Panc1 (cell line): Measurements from ENCODE around the gene RNF182. TPM values are rescaled to one million over a fixed set of nuclear protein-coding genes. Genes with fewer than 3 reads are reported as not detected.

Experiments used
- ATAC-seq: fragments of 200-7000 bp; cut with Tn5 transposase; 2 replicates; pipeline ENCODE4 v1.9.1; 2020; ENCODE audit warnings: mild to moderate bottlenecking, moderate library complexity
- BruUV-seq: library from RNA; stranded (reverse); fragments of 400-500 nt; replicated peaks from 2 replicates; lab custom pipeline; 2021; lab: Mats Ljungman, UMichigan
- CTCF ChIA-PET: fragments of 300-600 bp; sonication (Branson Sonifier 250); formaldehyde crosslinking; loops from one replicate; lab custom pipeline; 2022; ENCODE audit warnings: antibody characterized with exemption; lab: Charles Lee
- POLR2A ChIA-PET: fragments of 300-600 bp; sonication (Branson Sonifier 250); formaldehyde crosslinking; loops from one replicate; lab custom pipeline; 2022; ENCODE audit warnings: antibody characterized with exemption; lab: Charles Lee
- DNase-seq: peaks from one replicate; pipeline ENCODE4 v3.0.0-alpha.2; 2010; ENCODE audit warnings: low read depth, low spot score
- H3K27ac ChIP-seq: 2 replicates; pipeline ENCODE4 v1.5.1; 2011; ENCODE audit warnings: mild to moderate bottlenecking, low read length, inconsistent platforms
- H3K27me3 ChIP-seq: fragments of 200-500 bp; sonication (Bioruptor generic); 2 replicates; pipeline ENCODE4 v1.6.0; 2014; ENCODE audit warnings: low read length, inconsistent platforms; ENCODE audit not compliant: control insufficient read depth, insufficient read depth
- H3K36me3 ChIP-seq: fragments of 200-500 bp; sonication (Bioruptor generic); 2 replicates; pipeline ENCODE4 v1.5.1; 2014; ENCODE audit warnings: inconsistent platforms, mild to moderate bottlenecking, low read length, moderate library complexity; ENCODE audit not compliant: control insufficient read depth, insufficient read depth
- H3K4me1 ChIP-seq: 2 replicates; pipeline ENCODE4 v1.5.1; 2011; ENCODE audit warnings: inconsistent platforms, mild to moderate bottlenecking, low read length, moderate library complexity; ENCODE audit not compliant: control insufficient read depth, insufficient read depth
- H3K4me3 ChIP-seq, 2 experiments: 2 replicates each; pipeline ENCODE4 v1.5.1; 2011 to 2012; ENCODE audit warnings: low read depth in 2 of 2, low read length in 2 of 2, mild to moderate bottlenecking in 2 of 2, inconsistent platforms in 1 of 2, moderate library complexity in 1 of 2
- H3K9me3 ChIP-seq: fragments of 200-500 bp; sonication (Bioruptor generic); 2 replicates; pipeline ENCODE4 v1.5.1; 2014; ENCODE audit warnings: low read depth, mild to moderate bottlenecking, inconsistent platforms, low read length, moderate library complexity; ENCODE audit not compliant: control insufficient read depth, insufficient read depth
- CTCF ChIP-seq: fragments of 450-650 bp; IDR thresholded peaks from 2 replicates; pipeline ENCODE4 v1.5.1; 2017; ENCODE audit warnings: mild to moderate bottlenecking
- POLR2AphosphoS5 ChIP-seq: IDR thresholded peaks from 2 replicates; pipeline ENCODE4 v1.6.1; 2012; ENCODE audit warnings: mild to moderate bottlenecking, low read depth, low read length, moderate library complexity
- REST ChIP-seq, 2 experiments: IDR thresholded peaks; 2 replicates each; pipeline ENCODE4 v1.6.1; 2011 to 2012; ENCODE audit warnings: low read depth in 2 of 2, control low read depth in 1 of 2, low read length in 1 of 2, mild to moderate bottlenecking in 1 of 2, moderate library complexity in 1 of 2; ENCODE audit not compliant: insufficient read depth in 1 of 2
- SIN3A ChIP-seq: IDR thresholded peaks from 2 replicates; pipeline ENCODE4 v1.6.1; 2012; ENCODE audit warnings: low read depth, mild to moderate bottlenecking, low read length, moderate library complexity, borderline replicate concordance; ENCODE audit not compliant: insufficient read depth
- TCF7L2 ChIP-seq: IDR thresholded peaks from 2 replicates; pipeline ENCODE4 v1.6.1; 2011; ENCODE audit warnings: mild to moderate bottlenecking, low read depth, low read length, inconsistent platforms
- in situ Hi-C: cut with HindIII; loops from 2 replicates; pipeline ENCODE4 v1.10.0; 2016; ENCODE audit warnings: low sequenced_read_pairs, low pct_unique_long_range_greater_than_20kb
- intact Hi-C: fragments of 100-400 bp; cut with micrococcal nuclease; formaldehyde crosslinking; loops from one replicate; pipeline ENCODE4 v1.10.0; 2022; ENCODE audit not compliant: unreplicated experiment
- total RNA-seq: library from RNA; stranded (reverse); gene quantifications from one replicate; pipeline ENCODE4 v1.2.1, GENCODE V29; 2021; ENCODE audit not compliant: unreplicated experiment

RNF182 gene
- total RNA-seq, 1 experiment from 2014 or later, result 22.2 TPM

DNA sequence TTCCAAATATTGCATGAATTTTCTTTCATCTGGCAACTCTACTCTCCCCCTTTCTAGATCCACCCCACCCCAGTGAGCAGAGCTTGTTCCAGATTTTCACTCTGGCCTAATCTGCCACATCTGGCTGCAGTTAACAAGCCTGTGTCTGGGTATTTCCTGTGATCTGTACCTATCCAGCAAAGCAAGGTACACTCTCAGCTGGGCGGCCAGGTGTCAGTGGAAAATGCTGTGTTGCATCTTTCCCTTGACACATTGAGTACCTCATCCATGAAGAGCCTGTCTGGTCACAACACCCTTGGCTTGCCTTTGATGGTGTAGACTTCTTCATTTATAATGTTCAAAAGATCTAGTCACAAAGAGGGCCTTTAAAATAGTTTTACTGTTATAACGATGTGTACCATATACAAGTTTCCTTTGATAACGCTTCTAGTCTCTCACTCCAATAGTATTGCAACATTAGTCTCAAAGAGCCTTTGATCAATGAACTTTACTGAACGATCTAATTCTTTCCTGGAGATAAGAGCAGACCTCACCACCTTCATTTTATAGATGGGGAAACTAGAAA is 6.0 kb upstream of the RNF182 start:
- in situ Hi-C loops, result no loop called here
- Histone ChIP-seq H3K4me3 (no peak overlapping the region), H3K4me1 (peaks cover 5% of the 10 kb centered on the region; the same call in 1 of the 2 replicates), H3K27me3 (no peaks in the 10 kb centered on the region), H3K27ac (no peak overlapping the region), H3K36me3 (no peaks in the 10 kb centered on the region), H3K9me3 (no peaks in the 10 kb centered on the region)
- no peak for DNase-seq
- TF ChIP-seq POLR2AphosphoS5 (no peak), REST (IDR thresholded peaks at IDR 0.05; ENCODE audit: insufficient read depth in 1 of 2, low read depth in 2 of 2, low read length in 1 of 2) (no peak), TCF7L2 (no peak), CTCF (no peak), SIN3A (no peak)
- intact Hi-C loops, result no loop called here
- BruUV-seq, result no TSS peak
- no peak for ATAC-seq
- ChIA-PET POLR2A (no interaction called here), CTCF (interaction anchor here (0.6 kb wide), 1 partner anchor 148 kb away, joined by 3 read pairs; no protein-coding TSS in a partner anchor)

DNA sequence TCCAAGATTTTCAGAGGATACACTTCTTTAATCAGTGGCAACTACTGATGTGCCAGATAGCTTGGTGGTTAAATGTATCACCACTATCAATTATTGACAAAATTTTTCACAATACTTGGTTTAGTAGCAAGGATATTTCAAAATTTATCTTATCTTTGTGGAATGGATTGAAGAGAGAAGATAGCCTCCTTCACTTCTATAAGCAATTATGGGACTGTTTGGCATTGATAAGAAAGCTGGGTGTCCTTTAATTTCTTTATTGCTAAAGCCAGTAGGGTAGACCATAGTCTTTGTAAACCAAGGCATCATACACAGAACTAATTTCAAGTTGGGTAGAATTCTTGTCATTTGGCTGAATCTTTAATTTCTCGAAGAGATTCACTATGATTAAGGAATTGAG is 4.9 kb upstream of the RNF182 start:
- ATAC-seq (no peak), DNase-seq (no peak)
- H3K9me3 ChIP-seq, result no peaks in the 10 kb centered on the region
- H3K36me3 ChIP-seq, result no peaks in the 10 kb centered on the region
- ChIA-PET CTCF (no interaction called here), POLR2A (no interaction called here)
- intact Hi-C loops, result no loop called here
- no peak overlapping the region for H3K4me3 ChIP-seq
- H3K4me1 ChIP-seq, result peaks cover 8% of the 10 kb centered on the region; the same call in 1 of the 2 replicates
- H3K27me3 ChIP-seq, result no peaks in the 10 kb centered on the region
- TF ChIP-seq REST (IDR thresholded peaks at IDR 0.05; ENCODE audit: insufficient read depth in 1 of 2, low read depth in 2 of 2, low read length in 1 of 2) (no peak), TCF7L2 (no peak), SIN3A (no peak), POLR2AphosphoS5 (no peak), CTCF (no peak)
- in situ Hi-C loops, result no loop called here
- no peak overlapping the region for H3K27ac ChIP-seq
- no TSS peak for BruUV-seq
